HG03196 (cell line): ENCODE data around the gene LEUTX.
"Not testable (repeated sequence)": the region's sequence is repeated elsewhere in the genome, so short reads cannot be mapped to it uniquely, and the experiment has no call there.

Experiments
- ATAC-seq: cut with Tn5 transposase; IDR thresholded peaks from one replicate; pipeline ENCODE4 v1.9.1; 2021; ENCODE audit not compliant: unreplicated experiment

Gene LEUTX, protein sequence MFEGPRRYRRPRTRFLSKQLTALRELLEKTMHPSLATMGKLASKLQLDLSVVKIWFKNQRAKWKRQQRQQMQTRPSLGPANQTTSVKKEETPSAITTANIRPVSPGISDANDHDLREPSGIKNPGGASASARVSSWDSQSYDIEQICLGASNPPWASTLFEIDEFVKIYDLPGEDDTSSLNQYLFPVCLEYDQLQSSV

GRCh38 chr19:39778763-39779162, at the start of gene LEUTX:
Gene LEUTX (plus strand): TSS chr19:39778854. CDS start chr19:39778921, 67 bp downstream.
- no peak for ATAC-seq

DNA sequence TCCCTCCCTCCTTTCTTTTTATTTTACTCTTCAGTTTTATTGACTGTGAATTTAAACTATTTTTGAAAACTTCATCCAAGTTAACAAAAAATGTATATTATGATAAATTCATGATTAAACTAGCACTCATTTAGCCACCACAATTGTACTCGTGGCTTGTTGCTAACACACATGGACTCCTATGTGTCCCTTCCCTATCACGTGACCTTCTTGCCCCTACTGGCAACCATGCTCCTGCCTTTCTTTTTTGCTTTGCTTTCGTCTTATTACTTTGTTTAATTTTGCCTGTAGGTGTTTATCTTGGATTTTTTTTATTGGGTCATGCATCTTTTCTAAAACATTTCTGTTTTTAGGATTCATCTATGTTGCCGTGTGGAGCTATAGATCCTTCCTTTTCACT, 49.1 kb upstream of the LEUTX start:
- no peak for ATAC-seq

DNA sequence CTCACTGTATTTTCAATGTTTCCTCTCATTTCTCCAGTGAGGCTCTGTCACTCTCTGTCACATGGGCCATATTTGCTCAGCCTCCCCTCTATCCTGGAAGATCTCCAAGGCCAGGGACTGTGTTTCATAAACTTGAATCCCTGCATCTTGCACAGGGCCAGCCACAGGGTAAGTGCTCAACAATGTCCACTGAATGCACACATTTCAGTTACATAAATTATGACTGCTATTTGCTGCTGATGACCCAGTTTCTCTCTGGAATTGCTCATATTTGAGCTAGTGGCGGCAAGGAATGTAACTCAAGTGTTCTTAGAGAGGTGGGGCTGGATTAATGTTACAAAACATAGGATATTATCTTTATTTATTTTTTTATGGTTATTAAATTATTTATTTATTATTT, 47.0 kb upstream of the LEUTX start:
- ATAC-seq: no peak

- ATAC-seq: no peak
Measured at GRCh38 chr19:39733841-39734240, 44.8 kb upstream of the LEUTX start.

- ATAC-seq: no peak
Measured at GRCh38 chr19:39735688-39736087, 43.0 kb upstream of the LEUTX start.

DNA sequence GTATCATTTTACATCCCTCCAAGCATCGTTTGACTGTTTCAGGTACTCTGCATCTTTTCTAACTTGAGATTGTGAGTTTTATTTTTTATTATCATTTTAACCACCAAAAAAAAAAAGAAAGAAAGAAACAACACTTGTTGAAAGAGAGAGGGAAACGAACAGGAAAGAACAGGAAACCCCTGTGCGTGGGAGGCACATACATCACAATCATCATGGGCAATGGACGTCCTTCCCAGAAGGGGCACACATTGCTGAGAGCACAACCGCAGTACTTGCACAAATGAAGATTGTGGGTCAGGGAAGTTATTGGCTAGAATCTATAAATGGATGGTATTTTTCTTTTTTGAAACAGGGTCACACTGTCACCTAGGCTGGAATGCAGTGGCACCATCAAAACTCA, 42.6 kb upstream of the LEUTX start:
- ATAC-seq: no peak

- no peak for ATAC-seq
Measured at GRCh38 chr19:39737351-39737750, 41.3 kb upstream of the LEUTX start.

GRCh38 chr19:39737891-39738290, 40.8 kb upstream of the LEUTX start, which contains the start of gene CLC:
Gene CLC (minus strand): TSS chr19:39738029. CDS start chr19:39737952, 77 bp downstream.
- no peak for ATAC-seq

GRCh38 chr19:39738814-39739213, 39.8 kb upstream of the LEUTX start:
- ATAC-seq: no peak

DNA sequence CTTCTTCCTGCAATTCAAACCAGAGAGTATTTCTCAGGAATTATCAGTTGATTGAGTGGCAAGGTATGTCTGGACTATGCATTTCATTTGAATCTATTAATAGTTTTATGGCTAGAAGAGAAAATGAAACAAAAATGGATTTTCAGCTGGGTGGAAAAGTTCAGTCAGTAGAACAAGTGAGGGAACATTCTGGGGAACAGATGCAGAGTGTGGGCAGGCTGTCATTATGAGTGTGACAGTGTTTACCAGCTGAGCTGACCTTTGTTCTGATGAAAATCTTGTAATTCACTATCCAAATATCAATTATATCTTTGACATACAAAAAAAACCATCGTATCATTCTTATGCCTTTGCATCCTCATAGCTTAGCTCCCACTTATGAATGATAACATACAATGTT, 38.3 kb upstream of the LEUTX start:
- no peak for ATAC-seq

DNA sequence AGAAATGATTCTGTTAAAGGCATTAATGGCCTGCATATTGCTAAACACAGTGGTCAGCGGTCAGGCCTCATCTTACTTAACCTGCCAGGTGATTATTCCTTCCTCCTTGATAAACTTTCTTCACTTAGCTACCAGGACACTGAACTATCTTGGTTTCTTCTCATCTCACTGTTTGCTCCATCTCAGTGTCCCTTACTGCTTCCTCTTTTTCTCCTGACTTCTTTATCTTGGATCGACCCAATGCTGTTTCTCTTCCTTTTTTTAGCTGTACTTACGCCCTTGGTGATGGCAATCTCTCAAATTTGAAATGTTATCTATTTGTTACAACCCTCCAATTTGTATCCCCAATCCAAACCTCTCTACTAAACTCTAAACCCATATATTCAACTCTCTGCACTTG, 33.0 kb upstream of the LEUTX start:
- ATAC-seq: no peak

- ATAC-seq: no peak
Measured at GRCh38 chr19:39746836-39747529, 31.7 kb upstream of the LEUTX start.

- no peak for ATAC-seq
Measured at GRCh38 chr19:39749981-39750380, 28.7 kb upstream of the LEUTX start.

DNA sequence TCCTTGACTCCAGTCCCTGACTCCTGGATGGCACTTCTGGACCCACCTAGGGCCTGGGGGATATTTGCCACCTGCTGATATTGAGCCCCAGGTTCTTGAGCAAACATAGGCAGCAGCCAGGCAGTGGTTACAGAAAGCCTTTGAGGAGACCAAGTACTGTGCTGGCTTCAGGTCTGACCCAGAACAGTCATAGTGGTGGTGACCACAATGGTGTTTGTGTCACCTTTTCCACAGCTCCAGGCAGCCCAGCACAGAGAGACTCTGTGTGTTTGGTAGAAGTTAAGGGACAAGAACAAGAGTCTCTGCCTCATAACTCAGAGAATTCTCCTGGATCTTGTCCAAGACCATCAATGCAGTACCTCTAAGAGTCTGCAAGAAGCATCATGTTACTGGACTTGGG, 26.3 kb upstream of the LEUTX start:
- no peak for ATAC-seq

DNA sequence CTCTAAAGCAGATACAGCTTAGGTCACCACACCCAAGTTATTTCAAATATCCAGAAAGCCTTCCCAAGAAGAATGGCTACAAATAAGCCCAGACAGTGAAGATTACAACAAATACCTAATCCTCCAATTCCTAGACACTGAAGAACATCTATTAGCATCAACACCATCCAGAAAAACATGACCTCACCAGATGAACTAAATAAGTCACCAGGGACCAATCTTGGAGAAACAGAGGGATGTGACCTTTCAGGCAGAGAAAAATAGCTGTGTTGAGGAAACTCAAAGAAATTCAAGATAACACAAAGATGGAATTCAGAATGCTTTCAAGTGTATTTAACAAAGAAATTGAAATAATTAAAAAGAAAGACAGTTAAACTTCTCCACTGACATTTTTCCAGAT, 25.9 kb upstream of the LEUTX start:
- no peak for ATAC-seq

GRCh38 chr19:39754544-39754943, 24.1 kb upstream of the LEUTX start:
- no peak for ATAC-seq

DNA sequence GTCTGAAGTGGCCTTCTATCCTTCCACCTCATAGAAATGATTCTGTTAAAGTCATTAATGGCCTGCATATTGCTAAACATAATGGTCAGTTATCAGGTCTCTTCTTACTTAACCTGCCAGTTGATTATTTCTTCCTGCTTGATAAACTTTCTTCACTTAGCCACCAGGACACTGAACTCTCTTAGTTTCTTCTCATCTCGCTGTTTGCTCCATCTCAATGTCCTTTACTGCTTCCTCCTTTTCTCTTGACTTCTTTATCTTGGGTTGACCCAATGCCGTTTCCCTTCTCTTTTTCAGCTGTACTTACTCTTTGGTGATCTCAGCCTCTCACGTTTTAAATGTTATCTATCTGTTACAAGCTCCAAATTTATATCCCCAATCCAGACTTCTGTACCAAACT, 23.7 kb upstream of the LEUTX start:
- no peak for ATAC-seq

GRCh38 chr19:39759457-39760184, 19.0 kb upstream of the LEUTX start:
- ATAC-seq: no peak

DNA sequence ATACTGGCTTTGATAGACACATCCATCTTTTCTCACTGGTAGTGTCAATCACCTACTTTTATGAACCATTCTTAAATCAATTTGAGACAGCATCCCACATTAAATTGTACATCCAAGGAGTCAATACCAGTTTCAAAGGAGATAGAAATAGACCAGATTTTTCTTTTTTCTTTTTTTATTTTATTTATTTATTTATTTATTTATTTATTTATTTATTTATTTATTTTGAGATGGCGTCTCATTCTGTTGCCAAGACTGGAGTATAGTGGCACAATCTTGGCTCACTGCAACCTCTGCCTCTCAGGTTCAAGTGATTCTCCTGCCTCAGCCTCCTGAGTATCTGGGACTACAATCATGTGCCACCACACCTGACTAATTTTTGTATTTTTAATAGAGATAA, 16.8 kb upstream of the LEUTX start:
- not testable (repeated sequence) for ATAC-seq

- ATAC-seq: no peak
Measured at GRCh38 chr19:39765091-39766076, 13.3 kb upstream of the LEUTX start.

- ATAC-seq: no peak
Measured at GRCh38 chr19:39768334-39768733, 10.3 kb upstream of the LEUTX start.
